HG03280 (cell line): Measurements from ENCODE around the gene AMT.

Experiments used
- ATAC-seq: cut with Tn5 transposase; IDR thresholded peaks from one replicate; pipeline ENCODE4 v1.9.1; 2021; ENCODE audit warnings: mild to moderate bottlenecking, moderate library complexity; ENCODE audit not compliant: unreplicated experiment

Gene AMT

GRCh38 chr3:49389297-49389696, 33.0 kb downstream of the AMT start:
- ATAC-seq: no peak

DNA sequence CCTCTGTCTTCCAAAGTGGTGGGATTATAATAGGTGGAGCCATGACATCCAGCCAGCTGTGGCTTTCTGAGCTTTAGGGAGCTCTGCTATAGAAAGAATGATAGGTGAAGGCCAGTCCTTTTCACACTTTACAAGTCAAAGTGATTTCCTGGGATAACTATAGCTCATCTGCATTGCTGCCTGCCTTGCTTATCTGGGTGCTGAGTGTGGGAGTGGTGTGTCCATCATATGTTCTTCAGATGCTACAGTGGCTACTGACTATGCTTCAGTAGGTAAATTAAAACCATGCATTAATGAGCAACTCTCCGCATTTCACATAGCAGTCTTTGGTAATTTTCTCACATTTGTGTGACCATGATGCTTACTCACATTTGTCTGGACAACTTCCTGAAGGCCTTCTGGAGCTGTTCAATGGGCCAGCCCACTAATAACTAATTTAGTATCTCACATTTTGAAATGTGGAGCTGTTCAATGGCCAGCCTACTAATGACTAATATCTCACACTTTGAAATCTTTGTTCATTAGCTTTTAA, 33.9 kb downstream of the AMT start:
- ATAC-seq: no peak

GRCh38 chr3:49387721-49388120, 34.6 kb downstream of the AMT start:
- ATAC-seq: no peak

GRCh38 chr3:49386056-49386756, 36.1 kb downstream of the AMT start:
- ATAC-seq: no peak

- ATAC-seq: no peak
These were observed 36.7 kb downstream of the AMT start for GRCh38 chr3:49385617-49386016.

DNA sequence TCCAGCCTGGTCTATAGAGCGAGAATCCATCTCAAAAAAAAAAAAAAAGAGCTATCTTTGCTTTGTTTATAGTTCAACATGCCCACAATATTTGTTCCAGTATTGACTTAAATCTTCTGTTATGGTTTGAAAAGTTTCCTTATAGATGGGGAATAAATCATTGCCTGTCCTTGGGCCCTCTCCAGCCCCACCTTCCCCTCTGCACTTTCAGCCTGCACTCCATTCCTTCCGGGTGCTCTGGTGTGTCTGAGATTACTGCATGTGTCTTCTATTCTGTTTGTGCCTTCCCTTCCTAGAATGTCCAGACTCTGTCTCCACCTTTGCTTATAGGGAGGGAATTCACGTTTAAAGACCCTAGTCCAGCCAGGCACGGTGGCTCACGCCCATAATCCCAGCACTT, 38.9 kb downstream of the AMT start:
- no peak for ATAC-seq

GRCh38 chr3:49378249-49378895, 43.9 kb downstream of the AMT start:
- ATAC-seq: no peak

DNA sequence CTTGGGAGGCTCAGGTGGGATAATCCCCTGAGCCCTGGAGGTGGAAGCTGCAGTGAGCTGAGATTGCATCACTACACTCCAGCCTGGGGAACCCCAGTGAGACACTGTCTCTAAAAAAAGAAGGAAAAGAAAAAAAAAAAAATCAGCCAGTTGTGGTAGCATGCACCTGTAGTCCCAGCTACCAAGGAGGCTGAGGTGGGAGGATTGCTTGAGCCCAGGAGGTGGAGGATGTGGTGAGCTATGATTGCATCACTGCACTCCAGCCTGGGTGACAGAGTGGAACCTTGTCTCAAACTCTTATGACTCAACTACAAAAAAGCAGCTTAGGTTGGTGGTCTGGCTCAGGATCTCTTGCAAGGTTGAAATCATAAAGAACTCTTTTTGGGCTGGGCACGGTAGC, 44.8 kb downstream of the AMT start:
- ATAC-seq: no peak

DNA sequence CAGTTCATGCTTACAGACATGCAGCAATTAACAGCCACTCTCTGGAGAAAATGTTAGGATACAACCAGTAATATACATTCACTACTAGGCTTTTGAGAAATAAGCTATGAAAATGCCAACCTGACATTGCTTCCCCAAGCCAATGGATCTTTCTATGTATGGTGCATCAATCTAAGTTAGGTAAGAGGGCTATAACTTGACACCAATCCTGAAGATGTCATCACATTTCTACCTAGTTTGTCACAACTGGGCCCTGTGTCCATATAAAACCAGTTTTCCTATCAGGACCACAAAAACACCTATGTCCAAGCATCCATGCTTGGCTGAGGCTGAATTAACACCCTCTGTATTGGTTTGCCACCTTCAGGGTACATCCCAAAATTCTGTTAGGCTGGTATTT, 50.3 kb downstream of the AMT start:
- ATAC-seq: no peak

DNA sequence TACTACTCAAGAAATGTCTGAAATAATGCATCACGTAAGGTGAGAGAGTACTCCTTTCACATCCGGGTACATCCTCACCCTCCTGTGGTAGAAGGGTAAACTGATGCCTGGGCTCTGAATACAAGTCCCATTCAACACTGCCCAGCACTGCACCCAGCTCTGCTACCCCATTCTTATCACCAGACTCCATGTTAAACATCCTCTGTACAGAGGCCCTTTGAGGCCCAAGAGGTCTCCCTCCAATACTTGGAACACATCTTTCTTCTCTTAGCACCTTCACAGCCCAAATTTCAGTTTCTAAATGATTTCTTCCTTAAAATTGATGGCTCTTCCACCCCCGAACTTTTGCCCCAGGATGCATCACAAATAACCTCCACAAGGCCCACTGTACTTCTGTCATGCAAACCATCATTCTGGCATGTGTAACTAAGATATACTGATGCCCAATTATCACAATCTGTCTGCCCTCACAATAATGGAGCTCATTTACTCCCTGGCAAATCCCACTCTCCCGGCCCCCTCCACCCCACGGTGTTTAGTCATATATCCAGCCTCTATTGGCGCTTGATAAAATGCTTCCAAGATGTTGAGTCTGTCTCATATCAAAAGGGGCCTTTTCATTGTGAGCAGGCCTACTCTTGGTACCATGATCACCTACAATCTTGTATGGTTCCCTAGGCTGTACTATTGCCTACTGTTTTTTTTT, 51.5 kb downstream of the AMT start:
- ATAC-seq: no peak
